CD8-positive, alpha-beta memory T cell (primary cell): ENCODE results near the gene CORO7. TPM values are rescaled to one million over a fixed set of nuclear protein-coding genes. Genes with fewer than 3 reads are reported as not detected.

Source experiments
- CTCF ChIA-PET: fragments of 350-600 bp; sonication (Branson Sonifier 250); formaldehyde crosslinking; loops from one replicate; lab custom pipeline; 2021; ENCODE audit warnings: antibody characterized with exemption; lab: Charles Lee
- POLR2A ChIA-PET: fragments of 350-600 bp; sonication (Branson Sonifier 250); formaldehyde crosslinking; loops from one replicate; lab custom pipeline; 2021; ENCODE audit warnings: antibody characterized with exemption; lab: Charles Lee
- DNase-seq, 5 donors: peaks; one replicate each; pipeline versions ENCODE4 v3.0.0 to v3.0.0-alpha.2; 2020 to 2022; ENCODE audit warnings: mixed read lengths in 1 of 5
- H3K27ac ChIP-seq: one replicate; pipeline ENCODE4 v1.7.0; 2013; ENCODE audit warnings: low read depth, mild to moderate bottlenecking, low read length, moderate library complexity
- H3K27me3 ChIP-seq: 2 replicates; pipeline ENCODE4 v1.7.0; 2013; ENCODE audit warnings: low read length, mild to moderate bottlenecking; ENCODE audit not compliant: insufficient read depth, poor library complexity, severe bottlenecking
- H3K36me3 ChIP-seq: 2 replicates; pipeline ENCODE4 v1.7.0; 2013; ENCODE audit warnings: mild to moderate bottlenecking, low read length, moderate library complexity; ENCODE audit not compliant: insufficient read depth
- H3K4me1 ChIP-seq: 2 replicates; pipeline ENCODE4 v1.7.0; 2013; ENCODE audit warnings: mild to moderate bottlenecking, low read length, moderate library complexity; ENCODE audit not compliant: insufficient read depth
- H3K4me3 ChIP-seq: 2 replicates; pipeline ENCODE4 v1.7.0; 2013; ENCODE audit warnings: mild to moderate bottlenecking, low read length
- H3K9me3 ChIP-seq: 2 replicates; pipeline ENCODE4 v1.7.0; 2013; ENCODE audit warnings: mild to moderate bottlenecking, low read length
- H3K27ac Mint-ChIP-seq, 8 donors: one replicate each; pipeline ENCODE4 v1.8.0; 2020 to 2021; ENCODE audit warnings: mixed read lengths in 8 of 8, mild to moderate bottlenecking in 6 of 8, inconsistent platforms in 3 of 8, moderate library complexity in 3 of 8
- H3K27me3 Mint-ChIP-seq, 2 donors: one replicate each; pipeline ENCODE4 v1.8.0; 2020 to 2021; ENCODE audit warnings: mixed read lengths in 2 of 2, mild to moderate bottlenecking in 1 of 2, moderate library complexity in 1 of 2
- H3K36me3 Mint-ChIP-seq, 3 donors: one replicate each; pipeline ENCODE4 v1.8.0; 2020 to 2021; ENCODE audit warnings: mixed read lengths in 3 of 3, inconsistent platforms in 1 of 3, mild to moderate bottlenecking in 1 of 3
- H3K4me1 Mint-ChIP-seq, 3 donors: one replicate each; pipeline ENCODE4 v1.8.0; 2020 to 2021; ENCODE audit warnings: mixed read lengths in 3 of 3, inconsistent platforms in 1 of 3, mild to moderate bottlenecking in 1 of 3
- H3K4me3 Mint-ChIP-seq, 7 donors: one replicate each; pipeline ENCODE4 v1.8.0; 2020 to 2021; ENCODE audit warnings: mixed read lengths in 7 of 7, mild to moderate bottlenecking in 6 of 7, moderate library complexity in 4 of 7, inconsistent platforms in 2 of 7
- H3K9me3 Mint-ChIP-seq, 5 donors: one replicate each; pipeline ENCODE4 v1.8.0; 2020 to 2022; ENCODE audit warnings: mixed read lengths in 5 of 5, mild to moderate bottlenecking in 3 of 5, moderate library complexity in 2 of 5, inconsistent platforms in 1 of 5
- polyA plus RNA-seq: library from polyadenylated mRNA; unstranded; fragments of 300-500 nt; fragmentation: Illumina TruSeq; gene quantifications from one replicate; pipeline ENCODE4 v1.2.3, GENCODE V29; 2021
- total RNA-seq, 2 experiments: library from RNA; stranded (reverse); gene quantifications; one replicate each; pipeline ENCODE4 v1.2.3, GENCODE V29; 2021

Gene CORO7
- total and polyA plus RNA-seq, 3 experiments from 2014 or later, result 92.0 to 129 (median 96.3) TPM

GRCh38 chr16:4425378-4426020, 9.1 kb upstream of the CORO7 start, which contains the start of gene DNAJA3:
Gene DNAJA3 (plus strand): TSS chr16:4425868. CDS start chr16:4425882, 14 bp downstream.
- ChIA-PET POLR2A (no interaction called here), CTCF (no interaction called here)
- no peaks in the 10 kb centered on the region for H3K36me3 ChIP-seq
- no peaks in the 10 kb centered on the region for H3K27me3 ChIP-seq
- H3K9me3 Mint-ChIP-seq, result peaks cover 0 to 2% (median 0%) of the 10 kb centered on the region in 5 donors
- H3K9me3 ChIP-seq, result no peaks in the 10 kb centered on the region
- peak within 1 kb of the TSS; percentile 91 to 100 (median 98) for H3K4me3 Mint-ChIP-seq
- peak; percentile 90 to 95 (median 95) for DNase-seq
- H3K27ac ChIP-seq, result peak within 1 kb of the TSS; percentile 98
- peaks cover 0 to 3% of the 10 kb centered on the region in 2 donors for H3K27me3 Mint-ChIP-seq
- peaks cover 26 to 37% (median 33%) of the 10 kb centered on the region in 3 donors for H3K4me1 Mint-ChIP-seq
- peak within 1 kb of the TSS; percentile 93 to 100 (median 100) for H3K27ac Mint-ChIP-seq
- peak within 1 kb of the TSS; percentile 94 for H3K4me3 ChIP-seq
- H3K36me3 Mint-ChIP-seq, result peaks cover 0 to 24% (median 4%) of the 10 kb centered on the region in 3 donors
- H3K4me1 ChIP-seq, result peaks cover 23% of the 10 kb centered on the region

- Mint-ChIP-seq H3K9me3 (peaks cover 0 to 2% (median 0%) of the 10 kb centered on the region in 5 donors), H3K36me3 (peaks cover 0 to 7% (median 0%) of the 10 kb centered on the region in 3 donors), H3K27ac (peak overlapping the region in 3 of 8 donors; percentile 43 to 69 (median 57)), H3K4me3 (peak overlapping the region in 1 of 7 donors; percentile 19), H3K4me1 (peaks cover 12 to 20% (median 16%) of the 10 kb centered on the region in 3 donors), H3K27me3 (peaks cover 0 to 3% of the 10 kb centered on the region in 2 donors)
- H3K9me3 ChIP-seq, result no peaks in the 10 kb centered on the region
- ChIA-PET POLR2A (no interaction called here), CTCF (interaction anchor here (2.4 kb wide), 1 partner anchor 85 kb away, joined by 6 read pairs; no protein-coding TSS in a partner anchor)
- peaks cover 13% of the 10 kb centered on the region for H3K4me1 ChIP-seq
- DNase-seq, result no peak
- no peaks in the 10 kb centered on the region for H3K27me3 ChIP-seq
- no peak overlapping the region for H3K4me3 ChIP-seq
- no peak overlapping the region for H3K27ac ChIP-seq
- H3K36me3 ChIP-seq, result no peaks in the 10 kb centered on the region
Measured at GRCh38 chr16:4420505-4421105, 4.2 kb upstream of the CORO7 start.

GRCh38 chr16:4419402-4419959, 3.1 kb upstream of the CORO7 start:
- Mint-ChIP-seq H3K27me3 (no peaks in the 10 kb centered on the region), H3K36me3 (peaks cover 0 to 9% (median 0%) of the 10 kb centered on the region in 3 donors), H3K27ac (peak overlapping the region in 2 of 8 donors; percentile 29 to 49), H3K4me3 (peak overlapping the region in 1 of 7 donors; percentile 24), H3K9me3 (no peaks in the 10 kb centered on the region), H3K4me1 (peaks cover 17 to 22% (median 19%) of the 10 kb centered on the region in 3 donors)
- DNase-seq, result no peak
- Histone ChIP-seq H3K4me3 (no peak overlapping the region), H3K9me3 (no peaks in the 10 kb centered on the region), H3K27me3 (no peaks in the 10 kb centered on the region), H3K27ac (no peak overlapping the region), H3K4me1 (peaks cover 19% of the 10 kb centered on the region), H3K36me3 (no peaks in the 10 kb centered on the region)
- CTCF ChIA-PET, result interaction anchor here (1.0 to 2.4 kb wide), 2 partner anchors 8 to 86 kb away, joined by 4 to 6 read pairs; no protein-coding TSS in a partner anchor
- POLR2A ChIA-PET, result interaction anchor here (0.6 kb wide), 1 partner anchor 124 kb away, joined by 5 read pairs; no protein-coding TSS in a partner anchor

GRCh38 chr16:4415538-4416199, 727 bp downstream of the CORO7 start:
- H3K27ac ChIP-seq, result peak overlapping the region; percentile 98
- H3K36me3 ChIP-seq, result peaks cover 25% of the 10 kb centered on the region
- Mint-ChIP-seq H3K9me3 (no peaks in the 10 kb centered on the region), H3K4me3 (peak overlapping the region; percentile 89 to 98 (median 95)), H3K36me3 (peaks cover 0 to 41% (median 0%) of the 10 kb centered on the region in 3 donors), H3K27ac (peak overlapping the region; percentile 91 to 100 (median 98)), H3K4me1 (peaks cover 41 to 48% (median 48%) of the 10 kb centered on the region in 3 donors), H3K27me3 (peaks cover 0 to 2% of the 10 kb centered on the region in 2 donors)
- DNase-seq, result peak; percentile 43 to 84 (median 76)
- H3K27me3 ChIP-seq, result no peaks in the 10 kb centered on the region
- CTCF ChIA-PET, result interaction anchor here (0.9 to 5.8 kb wide), 5 partner anchors 13 to 162 kb away, joined by 3 to 34 read pairs (median 3); partner anchors contain the start of gene HMOX2
- peak overlapping the region; percentile 88 for H3K4me3 ChIP-seq
- H3K4me1 ChIP-seq, result peaks cover 40% of the 10 kb centered on the region
- no peaks in the 10 kb centered on the region for H3K9me3 ChIP-seq
- POLR2A ChIA-PET, result interaction anchor here (0.8 to 2.8 kb wide), 8 partner anchors 13 to 201 kb away, joined by 3 to 18 read pairs (median 4); partner anchors contain the start of genes HMOX2, NMRAL1 and PAM16

GRCh38 chr16:4414187-4414917, 2.0 kb downstream of the CORO7 start:
- Histone ChIP-seq H3K4me1 (peaks cover 49% of the 10 kb centered on the region), H3K4me3 (peak overlapping the region; percentile 88), H3K36me3 (peaks cover 38% of the 10 kb centered on the region), H3K9me3 (no peaks in the 10 kb centered on the region), H3K27me3 (no peaks in the 10 kb centered on the region), H3K27ac (peak overlapping the region; percentile 98)
- Mint-ChIP-seq H3K27ac (peak overlapping the region; percentile 91 to 100 (median 98)), H3K4me3 (peak overlapping the region; percentile 89 to 98 (median 95)), H3K27me3 (peaks cover 0 to 2% of the 10 kb centered on the region in 2 donors), H3K4me1 (peaks cover 42 to 57% (median 55%) of the 10 kb centered on the region in 3 donors), H3K9me3 (no peaks in the 10 kb centered on the region), H3K36me3 (peaks cover 0 to 53% (median 0%) of the 10 kb centered on the region in 3 donors)
- peak; percentile 74 to 94 (median 91) for DNase-seq
- POLR2A ChIA-PET, result interaction anchor here (0.6 to 2.8 kb wide), 5 partner anchors 52 to 1985 kb away, joined by 3 to 18 read pairs (median 3); partner anchors contain the start of genes CCNF, HMOX2 and NMRAL1
- CTCF ChIA-PET, result interaction anchor here (1.0 to 5.8 kb wide), 5 partner anchors 11 to 134 kb away, joined by 3 to 34 read pairs (median 5); partner anchors contain the start of gene HMOX2

- ChIA-PET POLR2A (interaction anchor here (0.6 kb wide), 1 partner anchor 912 kb away, joined by 5 read pairs; no protein-coding TSS in a partner anchor), CTCF (interaction anchor here (1.0 to 5.8 kb wide), 5 partner anchors 10 to 135 kb away, joined by 3 to 34 read pairs (median 3); no protein-coding TSS in a partner anchor)
- Mint-ChIP-seq H3K4me1 (peaks cover 42 to 64% (median 55%) of the 10 kb centered on the region in 3 donors), H3K27me3 (peaks cover 0 to 2% of the 10 kb centered on the region in 2 donors), H3K27ac (peak overlapping the region; percentile 36 to 98 (median 78)), H3K9me3 (no peaks in the 10 kb centered on the region), H3K4me3 (peak overlapping the region in 2 of 7 donors; percentile 55 to 68), H3K36me3 (peaks cover 0 to 66% (median 0%) of the 10 kb centered on the region in 3 donors)
- Histone ChIP-seq H3K4me3 (no peak overlapping the region), H3K27ac (no peak overlapping the region), H3K36me3 (peaks cover 53% of the 10 kb centered on the region), H3K27me3 (no peaks in the 10 kb centered on the region), H3K4me1 (peaks cover 49% of the 10 kb centered on the region), H3K9me3 (no peaks in the 10 kb centered on the region)
- DNase-seq, result no peak
Measured at GRCh38 chr16:4412854-4413253, 3.5 kb downstream of the CORO7 start.
